ENCODE measurements around the gene CD55. TPM values are rescaled to one million over a fixed set of nuclear protein-coding genes. Genes with fewer than 3 reads are reported as not detected.
"Not testable (repeated sequence)": the region's sequence is repeated elsewhere in the genome, so short reads cannot be mapped to it uniquely, and the experiment has no call there.

Gene CD55
- total RNA-seq, 2 experiments from 2014 or later = 40.4 to 42.3 TPM

- Mint-ChIP-seq H3K36me3 (no peaks in the 10 kb centered on the region), H3K27me3 (no peaks in the 10 kb centered on the region), H3K27ac (no peak overlapping the region), H3K4me1 (ENCODE audit: low read depth) (peaks cover 17% of the 10 kb centered on the region), H3K9me3 (no peaks in the 10 kb centered on the region), H3K4me3 (no peak overlapping the region)
- intact Hi-C loops (cut with micrococcal nuclease) = no loop called here
- ChIA-PET CTCF (no interaction called here), POLR2A (no interaction called here)
- DNase-seq = no peak
These were observed 11.7 kb upstream of the CD55 start for GRCh38 chr1:207309745-207310273.

GRCh38 chr1:207311888-207312603, 9.4 kb upstream of the CD55 start:
- Mint-ChIP-seq H3K27ac (no peak overlapping the region), H3K4me1 (ENCODE audit: low read depth) (peaks cover 19% of the 10 kb centered on the region), H3K4me3 (no peak overlapping the region), H3K9me3 (no peaks in the 10 kb centered on the region), H3K27me3 (peaks cover 2% of the 10 kb centered on the region), H3K36me3 (no peaks in the 10 kb centered on the region)
- DNase-seq = no peak
- ChIA-PET POLR2A (interaction anchor here (1.0 to 1.2 kb wide), 2 partner anchors 13 to 494 kb away, joined by 3 read pairs; no protein-coding TSS in a partner anchor), CTCF (no interaction called here)
- intact Hi-C loops (cut with micrococcal nuclease) = no loop called here

- Mint-ChIP-seq H3K36me3 (no peaks in the 10 kb centered on the region), H3K27me3 (peaks cover 2% of the 10 kb centered on the region), H3K9me3 (no peaks in the 10 kb centered on the region), H3K27ac (no peak overlapping the region), H3K4me3 (no peak overlapping the region), H3K4me1 (ENCODE audit: low read depth) (peaks cover 20% of the 10 kb centered on the region)
- intact Hi-C loops (cut with micrococcal nuclease) = no loop called here
- ChIA-PET CTCF (no interaction called here), POLR2A (interaction anchor here (1.0 to 1.2 kb wide), 2 partner anchors 13 to 494 kb away, joined by 3 read pairs; no protein-coding TSS in a partner anchor)
- DNase-seq = no peak
These were observed 8.9 kb upstream of the CD55 start for GRCh38 chr1:207312604-207312920.

- Mint-ChIP-seq H3K27me3 (peaks cover 2% of the 10 kb centered on the region), H3K27ac (no peak overlapping the region), H3K36me3 (no peaks in the 10 kb centered on the region), H3K9me3 (no peaks in the 10 kb centered on the region), H3K4me1 (ENCODE audit: low read depth) (peaks cover 20% of the 10 kb centered on the region), H3K4me3 (no peak overlapping the region)
- ChIA-PET CTCF (no interaction called here), POLR2A (interaction anchor here (1.0 kb wide), 1 partner anchor 12 kb away, joined by 3 read pairs; no protein-coding TSS in a partner anchor)
- no peak for DNase-seq
- intact Hi-C loops (cut with micrococcal nuclease) = no loop called here
These were observed 8.3 kb upstream of the CD55 start for GRCh38 chr1:207313131-207313530.

GRCh38 chr1:207314816-207315215, 6.7 kb upstream of the CD55 start:
- intact Hi-C loops (cut with micrococcal nuclease) = no loop called here
- peaks cover 7% of the 10 kb centered on the region for H3K4me1 Mint-ChIP-seq (ENCODE audit: low read depth)
- H3K27ac Mint-ChIP-seq = no peak overlapping the region
- H3K36me3 Mint-ChIP-seq = no peaks in the 10 kb centered on the region
- ChIA-PET POLR2A (no interaction called here), CTCF (no interaction called here)
- H3K27me3 Mint-ChIP-seq = peaks cover 2% of the 10 kb centered on the region
- H3K4me3 Mint-ChIP-seq = no peak overlapping the region
- H3K9me3 Mint-ChIP-seq = no peaks in the 10 kb centered on the region
- DNase-seq = no peak

- CTCF ChIA-PET = no interaction called here
- POLR2A ChIA-PET = no interaction called here
- intact Hi-C loops (cut with micrococcal nuclease) = no loop called here
- Mint-ChIP-seq H3K4me3 (no peak overlapping the region), H3K36me3 (no peaks in the 10 kb centered on the region), H3K27me3 (peaks cover 2% of the 10 kb centered on the region), H3K4me1 (ENCODE audit: low read depth) (peaks cover 7% of the 10 kb centered on the region), H3K27ac (no peak overlapping the region), H3K9me3 (no peaks in the 10 kb centered on the region)
- no peak for DNase-seq
These were observed 6.0 kb upstream of the CD55 start for GRCh38 chr1:207315435-207315834.

GRCh38 chr1:207316141-207316540, 5.3 kb upstream of the CD55 start:
- H3K4me3 Mint-ChIP-seq = no peak overlapping the region
- H3K27me3 Mint-ChIP-seq = peaks cover 2% of the 10 kb centered on the region
- peaks cover 9% of the 10 kb centered on the region for H3K4me1 Mint-ChIP-seq (ENCODE audit: low read depth)
- intact Hi-C loops (cut with micrococcal nuclease) = no loop called here
- no peak for DNase-seq
- H3K27ac Mint-ChIP-seq = no peak overlapping the region
- POLR2A ChIA-PET = no interaction called here
- no peaks in the 10 kb centered on the region for H3K36me3 Mint-ChIP-seq
- no peaks in the 10 kb centered on the region for H3K9me3 Mint-ChIP-seq
- CTCF ChIA-PET = no interaction called here

GRCh38 chr1:207316622-207317391, 4.7 kb upstream of the CD55 start:
- Mint-ChIP-seq H3K4me3 (no peak overlapping the region), H3K4me1 (ENCODE audit: low read depth) (peaks cover 10% of the 10 kb centered on the region), H3K9me3 (no peaks in the 10 kb centered on the region), H3K27me3 (peaks cover 2% of the 10 kb centered on the region), H3K27ac (no peak overlapping the region), H3K36me3 (peaks cover 2% of the 10 kb centered on the region)
- DNase-seq = no peak
- CTCF ChIA-PET = no interaction called here
- POLR2A ChIA-PET = no interaction called here
- intact Hi-C loops (cut with micrococcal nuclease) = no loop called here

- Mint-ChIP-seq H3K4me3 (no peak overlapping the region), H3K4me1 (ENCODE audit: low read depth) (peaks cover 15% of the 10 kb centered on the region), H3K27ac (no peak overlapping the region), H3K9me3 (no peaks in the 10 kb centered on the region), H3K36me3 (peaks cover 6% of the 10 kb centered on the region), H3K27me3 (peaks cover 2% of the 10 kb centered on the region)
- ChIA-PET POLR2A (no interaction called here), CTCF (interaction anchor here (1.2 kb wide), 1 partner anchor 87 kb away, joined by 5 read pairs; no protein-coding TSS in a partner anchor)
- intact Hi-C loops (cut with micrococcal nuclease) = no loop called here
- DNase-seq = no peak
These were observed 3.9 kb upstream of the CD55 start for GRCh38 chr1:207317561-207317960.

GRCh38 chr1:207318072-207318619, 3.3 kb upstream of the CD55 start:
- CTCF ChIA-PET = interaction anchor here (1.2 kb wide), 1 partner anchor 87 kb away, joined by 5 read pairs; no protein-coding TSS in a partner anchor
- DNase-seq = no peak
- no peak overlapping the region for H3K4me3 Mint-ChIP-seq
- POLR2A ChIA-PET = no interaction called here
- H3K27me3 Mint-ChIP-seq = peaks cover 2% of the 10 kb centered on the region
- peaks cover 6% of the 10 kb centered on the region for H3K36me3 Mint-ChIP-seq
- no peak overlapping the region for H3K27ac Mint-ChIP-seq
- intact Hi-C loops (cut with micrococcal nuclease) = no loop called here
- H3K4me1 Mint-ChIP-seq (ENCODE audit: low read depth) = peaks cover 17% of the 10 kb centered on the region
- no peaks in the 10 kb centered on the region for H3K9me3 Mint-ChIP-seq

GRCh38 chr1:207319199-207319598, 2.3 kb upstream of the CD55 start:
- ChIA-PET CTCF (no interaction called here), POLR2A (no interaction called here)
- H3K36me3 Mint-ChIP-seq = peaks cover 13% of the 10 kb centered on the region

GRCh38 chr1:207320105-207320504, 1.4 kb upstream of the CD55 start:
- Mint-ChIP-seq H3K4me1 (ENCODE audit: low read depth) (peaks cover 31% of the 10 kb centered on the region), H3K27ac (peak overlapping the region; percentile 61), H3K36me3 (peaks cover 14% of the 10 kb centered on the region), H3K4me3 (peak overlapping the region; percentile 46)
- CTCF ChIA-PET = interaction anchor here (1.0 kb wide), 1 partner anchor 43 kb away, joined by 3 read pairs; no protein-coding TSS in a partner anchor
- intact Hi-C loops (cut with micrococcal nuclease) = loop anchor here (2.0 to 5.0 kb wide), 3 partner anchors 85 to 507 kb away; partner anchors contain the start of gene CD46
- POLR2A ChIA-PET = interaction anchor here (1.1 kb wide), 1 partner anchor 16 kb away, joined by 7 read pairs; no protein-coding TSS in a partner anchor
- not testable (repeated sequence) for H3K9me3 Mint-ChIP-seq, DNase-seq, H3K27me3 Mint-ChIP-seq

More at GRCh38 chr1:207319199-207319598, 2.3 kb upstream of the CD55 start:
- DNase-seq = no peak
- H3K4me3 Mint-ChIP-seq = no peak overlapping the region
- peaks cover 28% of the 10 kb centered on the region for H3K4me1 Mint-ChIP-seq (ENCODE audit: low read depth)
- intact Hi-C loops (cut with micrococcal nuclease) = no loop called here
- H3K27ac Mint-ChIP-seq = no peak overlapping the region
- H3K27me3 Mint-ChIP-seq = peaks cover 2% of the 10 kb centered on the region
- H3K9me3 Mint-ChIP-seq = no peaks in the 10 kb centered on the region

Measured in activated CD4-positive, alpha-beta memory T cell treated with anti-CD3 and anti-CD28 coated beads for 36 hours (primary cell).